H9 (cell line): Measurements from ENCODE around the gene GPN3. TPM values are rescaled to one million over a fixed set of nuclear protein-coding genes. Genes with fewer than 3 reads are reported as not detected.

Source experiments
- DNase-seq: peaks from one replicate; pipeline ENCODE4 v3.0.0-alpha.2; 2017
- H2AFZ ChIP-seq: one replicate; pipeline ENCODE4 v1.6.1; 2013; ENCODE audit warnings: mild to moderate bottlenecking, low read length, control low read depth, moderate library complexity
- H2AK5ac ChIP-seq: 2 replicates; pipeline ENCODE4 v1.6.1; 2013; ENCODE audit warnings: low read length, control low read depth, mixed read lengths; ENCODE audit not compliant: insufficient read length
- H2BK120ac ChIP-seq: one replicate; pipeline ENCODE4 v1.6.1; 2013; ENCODE audit warnings: low read depth, mild to moderate bottlenecking, low read length, control low read depth, inconsistent platforms; ENCODE audit not compliant: poor library complexity, severe bottlenecking
- H2BK12ac ChIP-seq: 2 replicates; pipeline ENCODE4 v1.6.1; 2013; ENCODE audit warnings: low read length, control low read depth, mixed read lengths, low read depth; ENCODE audit not compliant: insufficient read length
- H2BK15ac ChIP-seq: 2 replicates; pipeline ENCODE4 v1.6.1; 2013; ENCODE audit warnings: low read depth, low read length, control low read depth
- H2BK20ac ChIP-seq: one replicate; pipeline ENCODE4 v1.6.1; 2013; ENCODE audit warnings: low read depth, mild to moderate bottlenecking, low read length, control low read depth, inconsistent platforms; ENCODE audit not compliant: poor library complexity, severe bottlenecking
- H2BK5ac ChIP-seq: 2 replicates; pipeline ENCODE4 v1.6.1; 2013; ENCODE audit warnings: low read length, control low read depth, mixed read lengths; ENCODE audit not compliant: insufficient read length
- H3K14ac ChIP-seq: 2 replicates; pipeline ENCODE4 v1.6.1; 2013; ENCODE audit warnings: low read length, control low read depth; ENCODE audit not compliant: insufficient read depth
- H3K18ac ChIP-seq: 2 replicates; pipeline ENCODE4 v1.6.1; 2013; ENCODE audit warnings: low read depth, mild to moderate bottlenecking, mixed read lengths, low read length, control low read depth; ENCODE audit not compliant: insufficient read length
- H3K23ac ChIP-seq: 2 replicates; pipeline ENCODE4 v1.6.1; 2013; ENCODE audit warnings: low read length, control low read depth, mixed read lengths, low read depth; ENCODE audit not compliant: insufficient read length
- H3K23me2 ChIP-seq: 2 replicates; pipeline ENCODE4 v1.6.1; 2013; ENCODE audit warnings: low read depth, mild to moderate bottlenecking, mixed read lengths, low read length, control low read depth; ENCODE audit not compliant: insufficient read length, poor library complexity, severe bottlenecking
- H3K27ac ChIP-seq: 2 replicates; pipeline ENCODE4 v1.5.1; 2013; ENCODE audit warnings: low read length, control low read depth, mixed read lengths, low read depth; ENCODE audit not compliant: insufficient read length
- H3K27me3 ChIP-seq: 2 replicates; pipeline ENCODE4 v1.6.1; 2013; ENCODE audit warnings: low read length, control low read depth, inconsistent platforms; ENCODE audit not compliant: insufficient read depth
- H3K4ac ChIP-seq: 2 replicates; pipeline ENCODE4 v1.6.1; 2013; ENCODE audit warnings: low read depth, mild to moderate bottlenecking, control low read depth, inconsistent platforms, low read length, moderate library complexity
- H3K4me1 ChIP-seq: 2 replicates; pipeline ENCODE4 v1.6.1; 2013; ENCODE audit warnings: low read length, control low read depth, inconsistent platforms; ENCODE audit not compliant: insufficient read depth
- H3K4me2 ChIP-seq: 2 replicates; pipeline ENCODE4 v1.6.1; 2013; ENCODE audit warnings: low read length, control low read depth, mixed read lengths; ENCODE audit not compliant: insufficient read length, insufficient read depth
- H3K56ac ChIP-seq: 2 replicates; pipeline ENCODE4 v1.6.1; 2013; ENCODE audit warnings: low read depth, mild to moderate bottlenecking, mixed read lengths, low read length, control low read depth; ENCODE audit not compliant: insufficient read length
- H3K79me1 ChIP-seq: 2 replicates; pipeline ENCODE4 v1.6.1; 2013; ENCODE audit warnings: low read depth, mild to moderate bottlenecking, moderate library complexity, low read length, control low read depth, inconsistent platforms; ENCODE audit not compliant: insufficient read depth, poor library complexity, severe bottlenecking
- H3K79me2 ChIP-seq: 2 replicates; pipeline ENCODE4 v1.6.1; 2013; ENCODE audit warnings: low read length, control low read depth, inconsistent platforms; ENCODE audit not compliant: insufficient read depth
- H3K9ac ChIP-seq: 2 replicates; pipeline ENCODE4 v1.6.1; 2013; ENCODE audit warnings: low read length, control low read depth, mixed read lengths; ENCODE audit not compliant: insufficient read length; ENCODE audit errors: extremely low read depth
- H3K9me3 ChIP-seq: one replicate; pipeline ENCODE4 v1.6.1; 2013; ENCODE audit warnings: low read depth, low read length, inconsistent platforms; ENCODE audit not compliant: control insufficient read depth
- H3T11ph ChIP-seq: one replicate; pipeline ENCODE4 v1.6.1; 2013; ENCODE audit warnings: mild to moderate bottlenecking, low read length, control low read depth, inconsistent platforms
- H4K20me1 ChIP-seq: one replicate; pipeline ENCODE4 v1.6.1; 2013; ENCODE audit not compliant: control insufficient read depth, insufficient read length, insufficient read depth
- H4K5ac ChIP-seq: 2 replicates; pipeline ENCODE4 v1.6.1; 2013; ENCODE audit warnings: low read depth, mild to moderate bottlenecking, mixed read lengths, low read length, control low read depth; ENCODE audit not compliant: insufficient read length
- H4K8ac ChIP-seq: replicated peaks from 2 replicates; pipeline ENCODE4 v1.6.1; 2013; ENCODE audit warnings: low read length, control low read depth, mixed read lengths, low read depth; ENCODE audit not compliant: insufficient read length
- H4K91ac ChIP-seq: 2 replicates; pipeline ENCODE4 v1.6.1; 2013; ENCODE audit warnings: low read depth, mild to moderate bottlenecking, moderate library complexity, mixed read lengths, low read length, control low read depth; ENCODE audit not compliant: insufficient read length
- H3K27ac Mint-ChIP-seq, 3 experiments: 2 replicates in 2 of 3; 3 replicates in 1 of 3; pipeline ENCODE4 v1.8.0; 2020 to 2021; ENCODE audit warnings: mixed read lengths in 3 of 3, mild to moderate bottlenecking in 1 of 3, moderate library complexity in 1 of 3
- H3K27me3 Mint-ChIP-seq: 2 replicates; pipeline ENCODE4 v1.8.0; 2021; ENCODE audit warnings: low read depth, mild to moderate bottlenecking, moderate library complexity, mixed read lengths
- H3K36me3 Mint-ChIP-seq, 3 experiments: 2 replicates in 2 of 3; 3 replicates in 1 of 3; pipeline ENCODE4 v1.8.0; 2020 to 2021; ENCODE audit warnings: low read depth in 3 of 3, mixed read lengths in 3 of 3; ENCODE audit not compliant: insufficient read depth in 1 of 3
- H3K4me1 Mint-ChIP-seq, 2 experiments: 2 replicates each; pipeline ENCODE4 v1.8.0; 2020; ENCODE audit warnings: mixed read lengths in 2 of 2
- H3K4me3 Mint-ChIP-seq, 2 experiments: 2 replicates in 1 of 2; 3 replicates in 1 of 2; pipeline ENCODE4 v1.8.0; 2020 to 2021; ENCODE audit warnings: mild to moderate bottlenecking in 2 of 2, mixed read lengths in 2 of 2, moderate library complexity in 1 of 2
- H3K9me3 Mint-ChIP-seq, 2 experiments: 2 replicates in 1 of 2; 3 replicates in 1 of 2; pipeline ENCODE4 v1.8.0; 2020; ENCODE audit warnings: mild to moderate bottlenecking in 2 of 2, mixed read lengths in 2 of 2, moderate library complexity in 1 of 2
- WGBS: extraction: QIAGEN DNeasy Blood & Tissue Kit; methylation state at CpG from one replicate; pipeline ENCODE4 v1.1.7; 2013; ENCODE audit warnings: missing lambda C conversion rate, low lambda C conversion rate, mixed read lengths; ENCODE audit not compliant: insufficient read length; ENCODE audit errors: extremely low coverage; 5-methylcytosine and 5-hydroxymethylcytosine counted together
- total RNA-seq: library from RNA; stranded (reverse); gene quantifications from 2 replicates; pipeline ENCODE4 v1.2.1, GENCODE V29; 2021
- TF ChIP-seq, protein P1 (sequence below): fragments of 200-600 bp; sonication (generic); conservative IDR thresholded peaks from 3 replicates; pipeline ENCODE4 v1.8.0; 2021; ENCODE audit warnings: antibody characterized with exemption, mild to moderate bottlenecking

The GPN3 gene
- total RNA-seq, 1 experiment from 2014 or later = 45.3 TPM

DNA sequence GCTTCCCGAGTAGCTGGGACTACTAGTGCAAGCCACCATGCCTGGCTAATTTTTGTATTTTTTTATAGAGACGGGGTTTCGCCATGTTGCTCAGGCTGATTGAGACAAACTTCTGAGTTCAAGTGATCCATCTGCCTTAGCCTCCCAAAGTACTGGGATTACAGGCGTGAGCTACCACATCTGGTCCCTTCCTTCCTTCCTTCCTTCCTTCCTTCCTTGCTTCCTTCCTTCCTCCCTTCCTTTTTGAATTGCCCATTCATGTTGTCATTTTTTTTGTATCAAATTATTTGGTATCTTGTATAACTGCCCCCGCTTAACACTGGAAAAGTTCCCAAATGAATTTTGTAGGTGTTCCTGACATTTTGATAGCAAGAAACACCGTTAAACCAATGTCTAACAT lies 45.8 kb upstream of the GPN3 start:
- no peak overlapping the region for H3K27ac Mint-ChIP-seq
- Histone ChIP-seq H4K8ac (no peak overlapping the region), H4K20me1 (no peaks in the 10 kb centered on the region), H3K4me1 (no peaks in the 10 kb centered on the region), H4K91ac (no peak overlapping the region), H2AK5ac (no peak overlapping the region), H3K56ac (no peak overlapping the region), H3K18ac (no peak overlapping the region), H3K79me2 (no peaks in the 10 kb centered on the region), H3K27ac (no peak overlapping the region), H3K79me1 (no peaks in the 10 kb centered on the region), H2AFZ (no peak overlapping the region), H2BK5ac (no peak overlapping the region), H2BK15ac (no peak overlapping the region), H3K27me3 (no peaks in the 10 kb centered on the region), H3K23me2 (no peaks in the 10 kb centered on the region), H2BK12ac (no peak overlapping the region), H3T11ph (no peak overlapping the region), H4K5ac (no peak overlapping the region), H3K23ac (no peak overlapping the region), H3K4me2 (no peak overlapping the region), H3K9ac (no peak overlapping the region), H3K14ac (no peak overlapping the region), H3K4ac (no peak overlapping the region), H2BK20ac (no peak overlapping the region), H3K9me3 (no peaks in the 10 kb centered on the region), H2BK120ac (no peak overlapping the region)
- TF ChIP-seq, protein P1, sequence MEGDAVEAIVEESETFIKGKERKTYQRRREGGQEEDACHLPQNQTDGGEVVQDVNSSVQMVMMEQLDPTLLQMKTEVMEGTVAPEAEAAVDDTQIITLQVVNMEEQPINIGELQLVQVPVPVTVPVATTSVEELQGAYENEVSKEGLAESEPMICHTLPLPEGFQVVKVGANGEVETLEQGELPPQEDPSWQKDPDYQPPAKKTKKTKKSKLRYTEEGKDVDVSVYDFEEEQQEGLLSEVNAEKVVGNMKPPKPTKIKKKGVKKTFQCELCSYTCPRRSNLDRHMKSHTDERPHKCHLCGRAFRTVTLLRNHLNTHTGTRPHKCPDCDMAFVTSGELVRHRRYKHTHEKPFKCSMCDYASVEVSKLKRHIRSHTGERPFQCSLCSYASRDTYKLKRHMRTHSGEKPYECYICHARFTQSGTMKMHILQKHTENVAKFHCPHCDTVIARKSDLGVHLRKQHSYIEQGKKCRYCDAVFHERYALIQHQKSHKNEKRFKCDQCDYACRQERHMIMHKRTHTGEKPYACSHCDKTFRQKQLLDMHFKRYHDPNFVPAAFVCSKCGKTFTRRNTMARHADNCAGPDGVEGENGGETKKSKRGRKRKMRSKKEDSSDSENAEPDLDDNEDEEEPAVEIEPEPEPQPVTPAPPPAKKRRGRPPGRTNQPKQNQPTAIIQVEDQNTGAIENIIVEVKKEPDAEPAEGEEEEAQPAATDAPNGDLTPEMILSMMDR = no peak
- no peak overlapping the region for H3K4me3 Mint-ChIP-seq
- no peaks in the 10 kb centered on the region for H3K4me1 Mint-ChIP-seq
- H3K36me3 Mint-ChIP-seq = no peaks in the 10 kb centered on the region
- WGBS = no CpG with 5 or more reads among the region's 6 CpGs
- peaks cover 3% of the 10 kb centered on the region for H3K27me3 Mint-ChIP-seq
- no peak for DNase-seq
- no peaks in the 10 kb centered on the region for H3K9me3 Mint-ChIP-seq
